Urinary bladder (tissue), 4 donors: ENCODE measurements around the gene PELI2. TPM values are rescaled to one million over a fixed set of nuclear protein-coding genes. Genes with fewer than 3 reads are reported as not detected.

Experiments
- DNase-seq: peaks from one replicate; pipeline ENCODE4 v3.0.0-alpha.2; 2015; ENCODE audit errors: extremely low spot score
- H3K27ac ChIP-seq: one replicate; pipeline ENCODE4 v1.5.1; 2013; ENCODE audit warnings: low read depth, mild to moderate bottlenecking, moderate library complexity
- H3K36me3 ChIP-seq: one replicate; pipeline ENCODE4 v1.6.1; 2013; ENCODE audit warnings: mild to moderate bottlenecking, moderate library complexity; ENCODE audit not compliant: insufficient read depth
- H3K4me1 ChIP-seq: one replicate; pipeline ENCODE4 v1.6.1; 2013; ENCODE audit warnings: mild to moderate bottlenecking, moderate library complexity; ENCODE audit not compliant: insufficient read depth
- H3K4me3 ChIP-seq: one replicate; pipeline ENCODE4 v1.5.1; 2013; ENCODE audit warnings: low read depth, low read length
- whole genome bisulfite sequencing: extraction: QIAGEN DNeasy Blood & Tissue Kit; methylation state at CpG from one replicate; pipeline ENCODE4 v1.1.7; 2013; 5-methylcytosine and 5-hydroxymethylcytosine counted together
- polyA plus RNA-seq: library from polyadenylated mRNA; stranded (reverse); fragments of 200-250 nt; gene quantifications from one replicate; pipeline ENCODE4 v1.2.3, GENCODE V29; 2013
- total RNA-seq: library from RNA; depleted of rRNA; stranded (reverse); fragments of >200 nt; gene quantifications from one replicate; pipeline ENCODE4 v1.2.3, GENCODE V29; 2014
- donor health status: healthy with polysubstance abuse.
- donor health status: healthy.

The PELI2 gene
- total and polyA plus RNA-seq, 2 donors: 10.6 to 15.9 TPM

DNA sequence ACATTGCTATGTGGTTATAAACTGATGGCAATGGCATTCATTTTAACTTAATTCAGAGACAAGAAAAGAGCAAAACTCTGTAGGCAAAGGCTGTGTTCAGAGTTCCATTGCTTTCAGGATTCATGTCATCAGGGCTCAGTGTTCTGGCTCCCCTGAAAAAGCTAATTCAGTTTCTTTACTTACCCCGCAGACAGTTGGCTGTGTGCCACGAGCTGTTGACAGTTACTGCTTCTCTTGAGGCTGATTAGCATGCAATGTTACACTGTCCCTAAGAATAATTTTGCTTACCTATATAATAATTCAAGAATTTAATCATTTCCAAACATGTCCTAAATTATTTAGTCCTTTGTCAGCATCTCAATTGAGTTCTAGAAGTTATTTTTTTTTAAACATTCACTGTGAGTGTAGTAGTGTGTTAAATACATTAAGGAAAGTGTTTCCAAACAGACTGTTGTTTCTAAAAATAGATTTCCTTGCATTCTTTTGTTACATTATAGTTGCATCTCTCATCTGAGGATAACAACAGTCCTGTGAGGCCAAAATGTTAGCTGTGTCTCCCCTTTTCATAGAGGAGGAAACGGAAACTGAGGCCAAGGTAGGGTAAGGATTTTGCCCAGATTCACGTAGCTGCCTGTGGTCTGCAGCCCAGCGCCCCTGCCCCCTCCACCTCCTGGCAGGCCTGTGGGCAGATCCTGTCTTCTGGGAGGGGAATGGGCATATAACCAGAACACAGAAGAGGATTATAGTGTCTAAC lies 98.6 kb downstream of the PELI2 start:
- Histone ChIP-seq H3K4me1 (peaks cover 3% of the 10 kb centered on the region), H3K4me3 (no peak overlapping the region), H3K36me3 (no peaks in the 10 kb centered on the region), H3K27ac (no peak overlapping the region)
- WGBS: 52% methylated on average over 5 of the region's 5 CpGs
- no peak for DNase-seq

DNA sequence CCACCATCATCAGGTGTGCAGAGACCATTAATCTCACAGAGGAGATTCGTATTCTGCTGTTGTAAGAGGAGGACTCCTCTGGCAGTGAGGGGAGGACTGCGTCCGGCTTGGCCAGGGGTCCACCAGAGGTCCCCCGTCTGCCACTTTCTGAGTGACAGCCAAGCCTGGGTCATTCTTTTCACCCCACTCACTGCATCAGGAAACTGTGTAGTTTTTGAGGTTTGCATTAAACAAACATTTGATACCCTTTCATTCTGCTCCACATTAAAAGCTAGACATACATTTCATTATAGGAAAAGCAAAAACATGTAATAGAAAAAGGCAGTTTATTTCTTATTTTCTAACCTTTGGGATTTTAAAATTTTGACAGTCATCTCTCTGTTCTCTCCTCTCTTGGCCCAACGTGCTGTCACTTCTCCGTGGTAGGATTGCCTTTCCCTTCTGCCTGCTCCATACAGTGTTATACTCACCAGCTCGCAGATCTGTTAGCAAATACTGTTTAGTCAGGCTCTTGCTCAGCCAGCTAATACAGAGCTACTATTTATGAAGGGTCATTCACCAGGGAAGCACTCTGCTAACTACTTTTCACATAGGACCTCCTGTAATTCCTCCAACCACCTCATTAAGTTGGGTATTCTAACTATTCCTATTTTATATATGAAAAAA lies 99.3 kb downstream of the PELI2 start:
- 77% methylated on average over 7 of the region's 7 CpGs for WGBS
- Histone ChIP-seq H3K36me3 (no peaks in the 10 kb centered on the region), H3K4me1 (peaks cover 3% of the 10 kb centered on the region), H3K4me3 (no peak overlapping the region), H3K27ac (no peak overlapping the region)
- DNase-seq: no peak

DNA sequence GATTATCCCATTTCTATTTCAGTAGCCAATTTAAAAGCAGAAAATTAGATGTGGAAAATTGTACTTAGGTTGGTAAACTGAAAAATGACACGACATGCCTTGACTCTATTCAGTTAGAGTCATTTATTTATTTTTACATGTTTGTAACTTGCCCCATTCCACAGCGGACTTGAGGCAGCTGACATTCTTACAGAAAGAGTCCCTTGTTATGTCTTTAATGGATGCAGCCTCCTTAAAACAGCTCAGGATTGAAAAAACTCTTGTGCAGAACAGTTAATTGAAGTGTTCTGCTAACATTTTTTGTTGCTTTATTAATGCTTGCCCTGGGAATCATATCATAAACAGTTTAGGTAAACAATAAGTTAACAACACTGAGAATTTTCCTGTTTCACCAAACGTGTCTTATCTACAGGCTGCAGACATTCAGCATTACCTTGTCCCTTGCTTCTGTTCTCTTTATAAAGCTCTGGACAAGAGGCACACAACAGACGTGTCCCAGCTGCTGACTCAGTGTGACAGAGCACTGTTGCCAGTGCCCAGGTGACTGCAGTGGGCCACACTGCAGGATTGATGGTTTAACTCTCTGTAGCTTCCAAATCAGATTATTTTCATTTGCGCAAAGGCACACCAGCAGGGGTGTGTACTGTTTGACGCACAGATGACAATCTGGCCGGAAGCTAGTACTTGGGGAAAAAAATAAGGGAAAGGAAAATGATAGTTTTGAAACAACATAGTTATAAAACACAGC lies 101.6 kb downstream of the PELI2 start:
- 49% methylated on average over 7 of the region's 7 CpGs for WGBS
- H3K27ac ChIP-seq: no peak overlapping the region
- no peak overlapping the region for H3K4me3 ChIP-seq
- DNase-seq: no peak
- peaks cover 3% of the 10 kb centered on the region for H3K4me1 ChIP-seq
- no peaks in the 10 kb centered on the region for H3K36me3 ChIP-seq

DNA sequence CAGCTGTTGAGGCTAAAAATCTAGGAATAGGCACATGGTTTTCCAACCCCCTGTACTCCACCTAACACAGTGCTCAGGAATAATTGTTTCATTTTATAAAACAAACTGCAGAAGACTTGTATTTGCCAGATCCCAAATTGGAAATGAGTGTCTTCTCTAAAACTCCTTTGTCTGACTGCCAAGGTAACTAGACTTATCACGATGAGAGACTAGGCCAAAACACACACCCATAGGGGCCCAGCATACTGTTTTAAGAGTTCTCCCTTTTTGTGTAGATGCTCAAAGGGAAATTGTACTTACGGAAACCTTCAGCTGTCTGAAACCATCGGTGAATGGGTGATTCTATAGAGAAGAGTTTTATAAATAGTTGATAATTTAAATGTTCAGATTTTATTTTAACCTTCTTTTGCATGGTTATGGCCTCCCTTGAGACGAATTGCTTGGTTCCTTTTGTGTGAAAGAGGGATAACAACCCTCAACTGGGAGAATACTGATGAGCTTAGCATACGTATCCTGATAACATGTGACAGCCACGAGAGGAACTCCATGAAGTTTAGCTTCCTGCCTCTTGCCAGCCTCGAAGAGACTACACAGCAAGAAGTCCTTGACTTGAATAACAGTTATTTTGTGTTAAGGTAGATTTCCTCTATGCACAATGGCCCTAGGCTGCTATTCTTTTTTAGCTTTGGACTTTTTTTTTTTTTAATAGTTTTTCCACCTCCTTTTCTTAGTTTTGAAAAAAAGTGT lies 103.3 kb downstream of the PELI2 start:
- Histone ChIP-seq H3K4me1 (peaks cover 3% of the 10 kb centered on the region), H3K27ac (no peak overlapping the region), H3K4me3 (no peak overlapping the region), H3K36me3 (no peaks in the 10 kb centered on the region)
- WGBS: 72% methylated on average over 7 of the region's 7 CpGs
- no peak for DNase-seq

DNA sequence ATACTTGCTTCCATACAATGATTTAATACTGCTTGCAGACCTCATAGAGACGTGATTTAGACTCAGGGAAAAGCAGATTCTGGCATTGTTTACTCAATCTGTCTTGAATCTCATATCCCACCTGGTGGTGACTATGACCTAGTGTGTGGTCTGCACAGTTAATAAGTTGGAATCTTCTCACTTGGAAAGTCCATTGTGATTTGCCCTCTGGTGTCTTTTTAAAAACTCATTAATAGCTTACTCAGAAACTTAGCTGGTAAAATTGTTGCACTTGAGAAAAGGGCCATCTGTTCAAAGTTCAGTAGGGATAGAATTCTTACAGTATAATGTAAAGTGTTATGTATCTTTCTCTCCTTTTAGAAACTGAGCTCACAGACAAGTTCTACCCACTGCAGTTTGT lies 106.0 kb downstream of the PELI2 start:
- Histone ChIP-seq H3K4me1 (peaks cover 3% of the 10 kb centered on the region), H3K4me3 (no peak overlapping the region), H3K27ac (no peak overlapping the region), H3K36me3 (no peaks in the 10 kb centered on the region)
- WGBS: 39% methylated on average over 1 of the region's 1 CpG
- DNase-seq: no peak

DNA sequence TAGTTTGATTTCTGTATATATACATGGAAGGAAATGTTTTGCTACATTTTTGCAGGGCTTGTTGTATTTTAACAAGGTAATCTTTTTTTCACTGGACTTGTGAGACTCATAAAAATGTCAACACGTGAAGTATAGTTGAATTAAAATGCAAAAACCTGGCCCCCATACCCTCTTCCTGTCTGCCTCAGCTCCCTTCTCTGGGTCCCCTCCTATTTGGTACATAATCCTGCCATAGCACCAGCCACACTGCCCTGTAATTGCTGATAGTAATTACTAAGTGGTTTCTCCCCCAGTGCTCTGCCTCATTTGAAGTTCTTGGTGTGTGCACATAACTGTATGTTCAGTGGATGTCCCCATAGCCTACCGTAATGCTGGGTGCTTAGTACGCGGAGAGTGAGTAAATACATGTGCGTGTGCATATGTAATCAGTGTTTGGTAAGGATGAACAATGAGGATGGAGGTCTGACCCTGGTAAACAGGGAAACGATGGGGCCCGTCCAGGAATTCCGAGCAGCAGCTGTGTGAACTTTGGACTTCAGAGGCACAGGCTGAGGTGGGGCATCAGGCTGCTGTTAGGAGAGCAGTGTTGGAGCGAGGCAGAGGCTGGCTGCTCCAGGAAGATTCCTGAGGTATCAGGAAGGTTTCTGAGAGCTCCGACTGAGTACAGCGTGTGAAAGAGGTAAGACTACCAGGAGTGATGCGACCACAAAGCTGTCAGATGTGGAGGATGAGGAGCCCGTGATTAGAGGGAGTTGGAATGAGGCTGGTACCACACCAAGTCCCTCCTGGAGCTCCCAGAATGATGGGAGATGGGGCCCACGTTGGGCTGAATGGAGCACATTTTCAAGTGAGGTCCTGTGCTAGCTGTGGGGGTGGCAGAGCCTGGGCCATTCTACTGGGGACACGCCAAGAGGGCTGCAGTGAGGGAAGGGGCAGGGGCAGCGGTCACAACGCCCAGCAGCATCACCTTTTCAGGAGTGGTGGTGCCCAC lies 106.8 kb downstream of the PELI2 start:
- WGBS: 84% methylated on average over 17 of the region's 17 CpGs
- H3K36me3 ChIP-seq: no peaks in the 10 kb centered on the region
- no peak overlapping the region for H3K4me3 ChIP-seq
- no peak overlapping the region for H3K27ac ChIP-seq
- DNase-seq: no peak
- H3K4me1 ChIP-seq: peaks cover 2% of the 10 kb centered on the region

DNA sequence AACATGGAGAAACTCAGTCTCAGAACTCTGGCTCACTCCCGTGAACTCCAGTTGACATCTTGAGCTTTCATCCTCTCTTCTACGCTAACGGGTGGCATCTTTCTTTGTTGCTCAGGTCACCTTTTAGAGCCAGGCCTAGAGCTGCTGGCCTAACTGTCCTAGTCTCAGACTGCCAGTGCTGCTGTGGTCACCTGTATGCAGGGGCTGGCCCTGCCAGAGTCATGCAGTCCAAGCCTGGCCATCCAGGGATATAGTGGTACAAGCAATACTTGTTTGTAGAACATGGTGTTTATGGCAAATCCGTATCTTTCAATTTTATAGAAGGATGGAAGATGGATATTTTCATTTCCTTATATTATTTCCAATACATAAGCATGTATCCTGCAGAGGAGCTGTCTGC lies 117.2 kb downstream of the PELI2 start:
- DNase-seq: no peak
- 88% methylated on average over 4 of the region's 4 CpGs for WGBS
- no peak overlapping the region for H3K4me3 ChIP-seq
- H3K27ac ChIP-seq: no peak overlapping the region
- H3K4me1 ChIP-seq: no peaks in the 10 kb centered on the region
- no peaks in the 10 kb centered on the region for H3K36me3 ChIP-seq

DNA sequence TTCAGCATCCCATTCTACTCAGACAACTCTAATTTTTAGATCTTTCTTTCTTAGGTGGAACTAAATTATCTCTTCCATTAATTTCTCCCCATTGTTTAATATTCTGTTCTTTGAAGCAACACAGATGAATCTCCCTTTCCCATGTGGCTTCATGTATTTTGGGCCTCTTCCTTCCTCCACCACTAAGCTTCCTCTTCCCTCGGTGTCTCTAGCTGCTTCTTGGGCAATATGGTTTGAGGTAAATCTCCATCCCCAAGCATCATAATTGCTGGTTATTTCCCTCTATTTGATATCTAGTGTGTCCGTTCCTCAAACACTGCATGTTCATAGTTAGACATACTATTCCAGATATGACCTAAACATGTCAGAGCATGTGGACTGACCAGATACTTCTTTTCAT lies 119.2 kb downstream of the PELI2 start:
- Histone ChIP-seq H3K4me3 (no peak overlapping the region), H3K4me1 (no peaks in the 10 kb centered on the region), H3K36me3 (no peaks in the 10 kb centered on the region), H3K27ac (no peak overlapping the region)
- no peak for DNase-seq
- 78% methylated on average over 2 of the region's 2 CpGs for WGBS

DNA sequence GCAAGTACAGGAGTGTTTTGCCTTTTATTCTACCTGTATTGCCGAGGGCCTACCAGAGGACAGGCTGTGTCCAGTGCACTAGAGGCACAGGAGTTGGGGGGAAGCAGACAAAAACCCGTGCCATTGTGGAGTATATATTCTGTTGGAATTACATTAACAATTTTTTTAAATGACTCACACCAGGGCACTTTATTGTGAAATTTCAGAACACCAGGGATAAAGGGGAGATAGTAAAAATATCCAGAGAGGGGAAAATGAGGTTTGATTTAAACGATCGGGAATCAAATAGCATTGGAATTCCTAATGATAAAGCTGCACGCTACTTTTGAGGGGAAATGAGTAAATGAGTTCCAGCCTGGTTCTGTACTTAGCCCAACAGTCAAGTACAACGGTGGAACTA lies 123.2 kb downstream of the PELI2 start:
- no peak overlapping the region for H3K4me3 ChIP-seq
- no peaks in the 10 kb centered on the region for H3K4me1 ChIP-seq
- H3K36me3 ChIP-seq: no peaks in the 10 kb centered on the region
- no peak for DNase-seq
- WGBS: 81% methylated on average over 6 of the region's 6 CpGs
- no peak overlapping the region for H3K27ac ChIP-seq

DNA sequence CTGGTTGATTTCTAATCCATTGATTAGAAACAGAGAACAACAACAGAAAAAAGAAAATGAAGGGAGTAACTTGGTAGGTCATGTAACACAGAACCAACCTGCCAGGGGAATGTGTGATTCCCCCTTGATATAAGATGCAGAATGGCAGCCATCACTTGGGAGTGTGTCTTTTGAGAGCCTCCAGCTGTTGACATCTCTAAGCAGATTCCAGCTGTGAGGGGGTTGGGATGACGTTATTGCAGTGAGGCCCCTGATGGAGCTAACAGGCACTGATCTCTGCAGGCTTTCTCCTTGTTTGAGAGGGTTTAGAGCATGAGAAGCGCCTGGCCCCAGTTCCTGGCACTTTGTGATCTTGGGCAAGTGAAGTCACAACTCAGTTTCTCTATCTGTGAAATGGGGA lies 124.9 kb downstream of the PELI2 start:
- H3K4me3 ChIP-seq: no peak overlapping the region
- no peaks in the 10 kb centered on the region for H3K36me3 ChIP-seq
- 71% methylated on average over 2 of the region's 2 CpGs for WGBS
- no peak overlapping the region for H3K27ac ChIP-seq
- DNase-seq: no peak
- H3K4me1 ChIP-seq: no peaks in the 10 kb centered on the region

DNA sequence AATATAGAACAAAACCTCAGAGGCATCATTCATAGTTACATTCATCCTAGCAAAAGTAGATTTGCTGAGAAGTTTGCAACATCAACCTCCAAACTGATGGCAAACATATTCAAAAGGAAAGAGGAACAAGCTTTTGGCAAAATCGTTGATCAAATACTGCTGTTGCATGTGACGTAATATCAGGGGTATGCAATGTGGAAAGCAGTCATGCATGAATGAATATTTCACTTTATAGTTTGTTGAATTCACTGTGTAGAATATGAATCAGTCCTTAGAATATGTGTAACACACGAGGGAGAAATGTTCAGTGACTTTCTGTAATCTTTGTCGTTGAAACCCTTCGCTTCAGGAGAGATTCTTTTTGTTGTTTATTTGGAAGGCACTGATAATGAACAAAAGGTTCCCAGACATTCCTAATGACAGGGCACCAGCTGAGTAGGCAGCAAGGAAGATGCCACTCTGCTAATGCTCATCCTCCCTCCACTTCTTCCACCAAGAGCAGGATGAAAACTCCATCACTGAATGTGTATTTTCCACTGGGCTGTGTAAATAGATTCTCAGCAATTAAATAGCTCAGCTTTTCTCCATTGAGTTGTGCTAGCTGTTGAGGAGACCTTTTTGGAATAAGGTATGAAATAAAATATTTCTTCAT lies 126.1 kb downstream of the PELI2 start:
- Histone ChIP-seq H3K27ac (peak overlapping the region; percentile 47), H3K4me1 (no peaks in the 10 kb centered on the region), H3K4me3 (no peak overlapping the region), H3K36me3 (no peaks in the 10 kb centered on the region)
- WGBS: 30% methylated on average over 5 of the region's 5 CpGs
- DNase-seq: no peak

DNA sequence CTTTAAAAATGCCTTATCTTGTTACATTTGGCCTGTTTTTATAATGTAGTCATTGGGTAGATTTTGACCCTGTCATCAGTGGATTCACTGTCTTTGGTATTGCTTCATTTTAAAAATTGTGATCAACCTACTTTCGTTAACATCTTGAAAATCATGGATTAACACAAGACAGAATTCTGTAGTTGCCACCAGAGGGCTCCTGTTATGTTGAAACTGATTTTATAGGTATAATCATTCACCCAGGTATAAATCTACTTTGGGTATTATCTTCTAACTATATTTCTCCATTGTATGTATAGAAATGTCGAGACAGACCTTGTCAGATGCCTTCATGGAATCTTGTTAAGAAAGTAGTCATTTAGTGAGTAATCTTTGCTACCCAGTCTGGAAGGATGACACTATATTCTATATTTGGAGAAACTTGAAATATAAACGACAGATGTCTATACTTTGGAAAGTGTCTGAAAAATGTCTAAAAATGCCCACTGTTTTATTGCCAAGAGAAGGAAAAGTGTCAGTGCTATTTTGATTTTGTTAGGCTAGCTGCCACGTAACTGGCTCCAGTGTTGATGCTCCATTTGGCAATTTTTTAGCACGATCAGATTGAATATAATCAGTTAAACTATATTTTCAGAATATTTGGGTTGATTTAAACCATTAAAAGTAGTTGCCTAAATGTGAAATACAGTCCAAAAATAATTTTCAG lies 129.4 kb downstream of the PELI2 start:
- DNase-seq: no peak
- Histone ChIP-seq H3K27ac (no peak overlapping the region), H3K4me1 (no peaks in the 10 kb centered on the region), H3K36me3 (no peaks in the 10 kb centered on the region), H3K4me3 (no peak overlapping the region)
- 75% methylated on average over 5 of the region's 5 CpGs for WGBS
